Neural cell (in vitro differentiated cells): ENCODE data around the gene CES2.

Source experiments
- CTCF ChIP-seq: fragments of 450-650 bp; IDR thresholded peaks from 2 replicates; pipeline ENCODE4 v1.5.1; 2014; ENCODE audit warnings: antibody characterized with exemption, mild to moderate bottlenecking, moderate library complexity; ENCODE audit not compliant: poor library complexity, severe bottlenecking
- EP300 ChIP-seq: fragments of 450-650 bp; conservative IDR thresholded peaks from 2 replicates; pipeline ENCODE4 v1.6.1; 2014; ENCODE audit warnings: antibody characterized with exemption, mild to moderate bottlenecking, moderate library complexity; ENCODE audit not compliant: poor library complexity, severe bottlenecking
- MXI1 ChIP-seq: fragments of 450-650 bp; conservative IDR thresholded peaks from 2 replicates; pipeline ENCODE4 v1.6.1; 2014; ENCODE audit warnings: antibody characterized with exemption, mild to moderate bottlenecking; ENCODE audit not compliant: poor library complexity, severe bottlenecking
- POLR2AphosphoS5 ChIP-seq: IDR thresholded peaks from 2 replicates; pipeline ENCODE4 v1.6.1; 2012
- REST ChIP-seq: IDR thresholded peaks from 2 replicates; pipeline ENCODE4 v1.6.1; 2012; ENCODE audit warnings: borderline replicate concordance
- TAF1 ChIP-seq: IDR thresholded peaks from 2 replicates; pipeline ENCODE4 v1.6.1; 2012; ENCODE audit warnings: low read depth

GRCh38 chr16:66930189-66930588 is 5.1 kb upstream of the CES2 start:
- no peak for TF ChIP-seq REST
- no peak for TF ChIP-seq TAF1
- TF ChIP-seq POLR2AphosphoS5: no peak
- TF ChIP-seq CTCF: no peak
- no peak for TF ChIP-seq EP300
- TF ChIP-seq MXI1: no peak
